Fibroblast of upper back skin (primary cell): ENCODE measurements around the gene CREBBP.

ENCODE experiments used
- DNase-seq: peaks from one replicate; pipeline ENCODE4 v3.0.0-alpha.2; 2013

CREBBP gene

DNA sequence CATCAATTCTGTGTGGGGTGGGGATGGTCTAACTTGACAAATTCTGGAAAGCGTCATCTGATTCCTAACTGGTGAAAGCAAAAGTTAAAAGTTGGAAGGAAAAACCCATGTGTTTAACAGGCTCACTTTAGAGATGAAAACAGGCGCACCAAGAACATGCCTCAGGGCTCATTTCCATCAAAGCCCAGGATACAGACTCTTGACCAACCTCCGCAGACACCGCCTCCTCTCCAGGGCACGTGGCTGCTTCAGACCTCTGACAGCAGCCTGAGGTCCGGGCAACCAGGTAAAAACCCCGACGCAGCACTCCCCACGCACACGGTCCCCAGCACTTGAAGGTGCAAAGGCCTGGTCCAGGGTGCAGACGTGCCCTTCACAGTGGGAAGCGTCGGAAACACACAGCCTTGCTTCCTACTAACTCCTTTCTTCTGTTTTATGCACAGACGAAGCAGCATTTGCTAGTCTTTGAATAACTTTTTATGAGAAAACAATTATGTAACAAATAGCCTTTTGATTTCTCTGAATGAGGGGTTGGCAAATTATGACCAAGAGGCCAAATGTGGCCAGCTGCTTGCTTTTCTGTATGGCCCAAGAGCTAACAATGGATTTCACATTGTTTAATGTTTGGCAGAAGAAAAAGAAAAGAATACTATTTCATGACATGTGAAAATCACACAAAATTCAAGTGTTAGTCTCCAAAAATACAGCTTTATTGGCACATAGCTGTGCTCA is 119.0 kb downstream of the CREBBP start:
- DNase-seq: no peak

DNA sequence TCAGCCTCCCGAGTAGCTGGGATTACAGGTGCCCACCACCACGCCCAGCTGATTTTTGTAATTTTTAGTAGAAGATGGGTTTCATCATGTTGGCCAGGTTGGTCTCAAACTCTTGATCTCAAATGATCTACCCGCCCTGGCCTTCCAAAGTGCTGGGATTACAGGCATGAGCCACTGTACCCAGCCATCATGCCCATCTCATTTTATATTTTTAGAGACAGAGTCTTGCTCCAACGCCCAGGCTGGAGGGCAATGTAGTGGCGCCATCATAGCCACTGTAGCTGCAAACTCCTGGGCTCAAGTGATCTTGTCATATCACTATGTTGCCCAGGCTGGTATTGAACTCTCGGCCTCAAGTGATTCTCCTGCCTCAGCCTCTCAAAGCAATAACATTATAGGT is 120.0 kb downstream of the CREBBP start:
- DNase-seq: no peak

GRCh38 chr16:3759736-3760135 is 120.8 kb downstream of the CREBBP start:
- DNase-seq: no peak

DNA sequence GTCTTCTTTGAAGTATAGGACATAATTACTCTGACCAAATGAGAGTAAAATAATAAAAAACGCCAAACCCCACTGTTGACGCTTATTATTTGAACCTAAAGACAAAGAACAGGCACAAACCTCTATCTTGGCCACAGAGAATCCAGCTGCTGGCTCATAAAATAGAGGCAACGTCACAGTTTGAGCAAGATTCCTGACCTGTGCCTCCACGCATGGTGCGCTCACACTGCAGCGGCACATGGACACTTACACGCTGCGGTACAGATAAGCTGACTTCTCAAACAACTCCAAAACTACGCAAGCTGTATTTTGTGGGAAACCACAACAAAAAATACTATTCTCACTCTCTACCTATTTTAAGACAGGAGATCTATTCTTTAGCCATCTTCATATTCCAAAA is 124.4 kb downstream of the CREBBP start:
- no peak for DNase-seq

DNA sequence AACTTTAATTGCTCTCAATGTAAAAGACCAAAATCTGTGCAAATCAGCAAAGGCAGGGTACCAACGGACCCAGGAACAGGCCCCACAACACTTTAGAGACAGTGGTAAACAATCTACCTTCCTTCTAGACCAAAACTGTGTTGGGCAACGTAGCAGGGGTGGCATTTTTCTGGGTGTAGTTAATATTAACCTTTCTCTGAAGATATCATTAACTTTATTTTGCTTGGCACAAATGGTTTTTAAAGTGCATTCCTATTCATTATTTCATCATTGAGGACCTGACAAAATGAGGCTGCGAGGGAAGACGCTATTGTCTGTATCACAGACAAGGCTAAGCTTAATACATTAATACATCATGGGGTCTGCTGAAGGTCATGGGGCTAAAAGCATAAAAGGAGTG is 125.3 kb downstream of the CREBBP start:
- no peak for DNase-seq

- no peak for DNase-seq
Observed at GRCh38 chr16:3754772-3755171, 125.7 kb downstream of the CREBBP start.

GRCh38 chr16:3754081-3754703 is 126.3 kb downstream of the CREBBP start:
- DNase-seq: peak; percentile 44

DNA sequence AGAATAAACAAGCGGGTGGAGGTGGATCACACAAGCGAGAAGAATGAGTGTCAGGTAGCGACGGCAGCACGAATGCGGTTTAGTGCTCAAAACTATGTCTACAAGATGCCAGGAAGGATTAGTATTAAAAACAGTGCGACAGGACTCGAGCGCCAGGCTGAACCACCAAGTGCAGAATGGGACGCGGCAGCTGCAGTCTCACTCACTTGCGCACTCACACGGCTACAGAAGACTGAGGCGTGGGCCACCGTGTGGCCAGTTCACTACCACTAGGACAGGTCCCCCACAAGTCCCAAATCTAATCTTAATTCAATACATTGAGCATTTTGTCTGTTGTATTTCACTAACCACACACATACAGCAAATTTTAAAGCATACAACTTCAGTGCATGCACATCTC is 127.5 kb downstream of the CREBBP start:
- DNase-seq: no peak

DNA sequence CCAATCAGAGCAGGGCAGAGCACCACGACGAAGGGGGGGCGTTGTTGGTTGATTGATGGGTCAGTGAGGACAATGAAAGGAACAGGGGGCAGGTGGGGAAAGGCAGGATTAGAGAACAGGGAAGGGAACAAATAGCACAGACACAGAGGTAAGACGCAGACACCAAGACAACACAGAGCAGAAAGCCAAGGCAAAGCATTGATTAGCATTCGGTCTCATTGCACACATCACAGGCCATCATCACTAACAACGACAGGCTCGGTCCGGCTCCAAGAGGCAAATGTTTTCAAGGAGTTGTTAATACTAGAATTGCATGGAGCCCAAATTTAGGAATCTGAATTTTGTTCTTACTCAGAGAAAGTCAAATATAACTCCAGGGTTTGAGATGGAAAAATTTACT is 128.6 kb downstream of the CREBBP start:
- no peak for DNase-seq

DNA sequence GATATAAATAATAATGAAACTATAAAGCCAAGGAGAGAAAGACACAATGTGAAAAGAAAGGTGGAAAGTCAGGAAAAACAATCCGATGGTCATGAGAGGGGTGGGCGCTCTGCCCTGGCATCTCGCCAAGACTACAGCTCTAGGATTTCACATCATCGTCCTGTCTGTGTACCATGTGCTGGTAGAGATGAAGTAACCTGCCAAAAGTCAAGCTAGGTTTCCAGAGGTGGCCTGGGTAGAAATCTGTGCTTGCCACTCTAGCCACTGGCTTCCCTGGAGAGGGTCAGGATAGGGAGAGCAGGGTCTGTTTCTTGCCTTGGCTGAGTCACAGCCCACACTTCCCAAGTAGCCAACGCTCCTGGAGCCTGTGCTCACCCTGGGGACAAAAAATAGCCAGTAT is 132.2 kb downstream of the CREBBP start:
- no peak for DNase-seq

DNA sequence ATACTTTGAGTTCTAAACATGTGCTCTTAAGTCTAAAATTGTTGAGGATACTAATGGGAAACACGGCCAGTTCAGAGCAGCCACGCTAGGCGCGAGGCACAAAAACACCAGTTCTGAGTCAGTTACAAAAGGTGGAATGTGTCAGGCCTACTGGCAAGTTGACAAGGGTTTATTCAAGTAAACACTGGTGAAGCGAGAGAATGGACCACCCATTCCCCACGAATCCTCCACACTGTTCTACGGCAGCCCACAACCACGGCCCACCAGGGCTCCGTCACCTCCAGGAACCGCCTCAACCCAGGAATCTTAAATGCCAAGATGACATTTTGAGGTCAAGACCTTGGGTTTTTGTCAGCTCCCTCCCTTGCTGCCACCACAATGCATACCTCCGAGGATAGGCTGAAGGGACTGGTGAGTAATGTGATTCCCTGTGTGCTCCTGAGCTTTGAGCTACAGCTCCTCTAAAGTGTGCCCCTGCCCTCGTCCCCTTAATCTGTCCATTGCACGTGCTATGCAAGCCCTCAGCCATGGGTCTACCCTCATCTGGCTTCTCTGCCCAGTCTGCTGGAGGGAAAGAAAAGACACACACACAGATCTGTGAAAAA is 134.7 kb downstream of the CREBBP start:
- peak; percentile 8 for DNase-seq

GRCh38 chr16:3744018-3744417 is 136.5 kb downstream of the CREBBP start:
- no peak for DNase-seq

- DNase-seq: no peak
Observed at GRCh38 chr16:3740934-3741333, 139.6 kb downstream of the CREBBP start.

DNA sequence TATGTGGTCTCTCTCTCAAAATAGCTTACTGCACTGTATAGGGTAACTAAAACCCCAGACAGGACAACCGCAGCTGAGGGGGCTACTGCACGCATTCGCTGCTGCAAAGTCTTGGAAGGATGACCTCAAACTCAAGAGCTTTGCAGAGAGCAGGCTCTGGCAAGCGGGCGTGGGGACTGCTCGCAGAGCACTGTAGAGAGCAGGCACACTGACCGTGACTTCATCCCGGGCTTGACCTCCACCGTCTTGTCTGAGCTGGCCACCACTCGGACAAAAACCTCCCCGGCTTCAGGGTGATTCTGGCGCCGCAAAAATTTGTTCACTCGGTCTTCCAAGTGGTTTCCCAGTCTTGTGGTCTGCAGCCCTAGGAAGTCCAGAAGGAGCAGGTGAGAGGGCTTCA is 140.3 kb downstream of the CREBBP start:
- DNase-seq: no peak

DNA sequence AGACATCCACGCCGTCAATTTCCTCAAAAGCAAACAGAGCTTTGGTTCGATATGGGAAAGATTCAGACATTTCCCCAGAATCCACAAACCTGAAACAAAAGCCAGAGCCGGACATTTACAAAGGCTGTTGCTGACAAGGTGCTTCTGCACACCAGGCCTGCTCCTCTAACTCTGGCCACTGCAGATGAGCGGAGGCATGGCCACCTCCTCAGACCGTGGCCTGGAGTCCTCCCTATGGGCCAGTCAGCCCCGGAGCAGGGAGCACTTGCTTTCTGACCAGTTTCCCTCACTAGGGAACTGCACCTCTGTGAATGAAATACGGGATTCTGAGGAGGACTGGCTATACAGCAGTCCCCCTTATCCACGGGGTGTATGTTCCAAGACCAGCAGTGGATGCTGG is 140.9 kb downstream of the CREBBP start:
- no peak for DNase-seq

DNA sequence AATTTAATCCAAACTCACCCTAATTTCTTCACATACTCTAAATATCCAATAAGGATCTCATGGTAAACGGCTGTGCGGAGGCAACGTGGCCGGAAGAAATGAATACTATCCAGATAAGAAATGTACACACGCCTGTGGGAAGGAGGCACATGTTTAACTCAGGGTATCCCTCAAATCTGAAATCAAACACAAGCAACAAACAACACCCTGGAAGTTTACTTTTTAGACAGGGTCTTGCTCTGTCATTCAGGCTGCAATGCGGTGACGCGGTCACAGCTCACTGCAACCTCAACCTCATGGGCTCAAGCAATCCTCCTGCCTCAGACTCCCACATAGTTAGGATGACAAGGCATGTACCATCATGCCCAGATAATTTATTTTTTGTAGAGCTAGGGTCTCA is 142.0 kb downstream of the CREBBP start:
- no peak for DNase-seq

DNA sequence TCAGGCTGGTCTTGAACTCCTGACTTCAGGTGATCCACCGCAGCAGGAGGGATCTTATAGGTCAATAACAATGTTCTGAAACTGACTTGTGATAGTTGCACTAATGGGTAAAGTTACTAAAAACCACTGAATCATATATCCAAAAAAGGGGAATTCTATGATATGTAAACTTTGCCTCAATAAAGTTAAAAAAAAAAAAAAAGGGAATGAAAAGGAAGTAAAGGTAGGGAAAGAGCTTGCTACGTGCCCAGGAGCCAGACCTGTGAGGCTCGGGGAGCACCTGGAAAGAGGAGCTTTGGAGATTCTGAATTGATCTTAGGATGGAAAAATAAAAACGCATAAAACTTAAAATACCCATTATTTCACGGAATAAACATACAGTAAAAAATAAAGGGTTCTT is 142.4 kb downstream of the CREBBP start:
- DNase-seq: no peak

- DNase-seq: no peak
Observed at GRCh38 chr16:3737181-3737580, 143.3 kb downstream of the CREBBP start.

- DNase-seq: no peak
Observed at GRCh38 chr16:3736116-3736515, 144.4 kb downstream of the CREBBP start.

DNA sequence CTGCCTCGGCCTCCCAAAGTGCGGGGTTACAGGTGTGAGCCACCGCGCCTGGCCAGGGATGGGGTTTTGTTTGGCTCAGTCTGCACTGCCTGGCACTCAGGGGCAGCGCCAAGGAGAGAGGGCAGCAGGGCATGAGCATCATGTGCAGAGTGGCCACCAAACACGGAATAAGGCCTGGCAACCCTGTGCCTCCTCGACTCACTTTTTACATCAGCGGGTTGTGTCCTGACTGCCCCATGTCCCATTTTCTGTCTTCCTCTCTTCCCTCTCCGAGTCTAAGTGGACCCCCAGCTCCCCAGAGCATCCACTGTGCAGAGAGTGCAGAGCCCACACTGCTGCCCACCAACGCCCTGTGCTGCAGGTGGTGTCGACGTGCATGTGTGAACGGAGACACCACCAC is 145.0 kb downstream of the CREBBP start:
- DNase-seq: no peak

- no peak for DNase-seq
Observed at GRCh38 chr16:3734758-3735221, 145.7 kb downstream of the CREBBP start.

GRCh38 chr16:3734084-3734757 is 146.3 kb downstream of the CREBBP start:
- no peak for DNase-seq

DNA sequence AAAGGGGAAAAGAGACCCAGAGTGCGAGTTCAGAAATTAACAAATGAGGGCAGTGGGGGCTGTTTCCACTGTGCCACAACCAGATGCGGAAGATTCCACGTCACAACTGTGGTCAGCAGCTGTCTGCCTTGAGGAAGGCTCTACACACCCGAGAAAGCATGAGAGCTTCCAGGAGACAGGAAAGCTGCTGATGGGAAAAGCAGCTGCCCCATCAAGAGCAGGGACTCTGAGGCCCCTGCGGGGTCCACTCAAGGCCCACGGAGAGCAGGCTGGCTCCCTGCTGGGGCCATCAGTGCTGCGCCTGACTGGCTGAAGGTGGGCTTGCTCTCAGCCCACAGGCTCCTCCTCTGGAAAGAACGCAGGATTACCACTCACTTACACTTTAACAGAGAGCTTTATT is 148.3 kb downstream of the CREBBP start:
- no peak for DNase-seq
